Glomerular visceral epithelial cell (primary cell): ENCODE measurements around the gene SAA2.

Source experiments
- DNase-seq: peaks from one replicate; pipeline ENCODE4 v3.0.0-alpha.2; 2016; ENCODE audit errors: extremely low spot score

Gene SAA2

DNA sequence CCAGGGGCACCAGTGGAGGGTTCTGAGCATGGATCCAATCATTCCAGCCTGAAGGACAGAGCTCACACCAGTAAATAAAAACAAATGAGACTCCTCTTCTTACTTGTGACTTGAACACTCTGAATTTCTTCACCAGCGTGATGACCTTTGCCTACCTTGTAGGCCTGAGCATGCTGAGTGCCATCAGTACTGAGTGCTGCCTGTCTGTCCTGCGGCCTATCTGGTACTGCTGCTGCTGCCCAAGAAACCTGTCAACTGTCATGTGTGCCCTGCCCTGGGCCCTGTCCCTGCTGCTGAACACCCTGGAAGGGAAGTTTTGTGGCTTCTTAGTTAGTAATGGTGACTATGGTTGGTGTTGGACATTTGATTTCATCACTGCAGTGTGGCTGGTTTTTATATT lies 51.9 kb downstream of the SAA2 start:
- no peak for DNase-seq
